Smooth muscle cell (in vitro differentiated cells): ENCODE data around the gene KRT81. TPM values are rescaled to one million over a fixed set of nuclear protein-coding genes. Genes with fewer than 3 reads are reported as not detected.

Source experiments
- DNase-seq: peaks from one replicate; lab custom pipeline; 2025; ENCODE audit not compliant: unreplicated experiment; lab: John Stamatoyannopoulos, UW
- H2AFZ ChIP-seq: fragments of 200-600 bp; sonication (generic); 2 replicates; pipeline ENCODE4 v1.6.0; 2016; ENCODE audit warnings: antibody characterized with exemption, low read depth, mild to moderate bottlenecking
- H3F3A ChIP-seq: fragments of 200-600 bp; sonication (generic); 2 replicates; pipeline ENCODE4 v1.6.0; 2017; ENCODE audit warnings: antibody characterized with exemption, low read depth
- H3K27ac ChIP-seq: fragments of 200-600 bp; sonication (generic); 2 replicates; pipeline ENCODE4 v1.5.1; 2016; ENCODE audit warnings: low read depth, mild to moderate bottlenecking
- H3K27me3 ChIP-seq: fragments of 200-600 bp; sonication (generic); 2 replicates; pipeline ENCODE4 v1.6.1; 2016; ENCODE audit warnings: low read depth, mild to moderate bottlenecking
- H3K36me3 ChIP-seq: fragments of 200-600 bp; sonication (generic); 2 replicates; pipeline ENCODE4 v1.5.1; 2016; ENCODE audit warnings: low read depth
- H3K4me1 ChIP-seq: fragments of 200-600 bp; sonication (generic); 2 replicates; pipeline ENCODE4 v1.5.1; 2016; ENCODE audit warnings: low read depth
- H3K4me2 ChIP-seq: fragments of 200-600 bp; sonication (generic); 2 replicates; pipeline ENCODE4 v1.6.0; 2016; ENCODE audit warnings: mild to moderate bottlenecking
- H3K4me3 ChIP-seq: fragments of 200-600 bp; sonication (generic); 2 replicates; pipeline ENCODE4 v1.5.1; 2016; ENCODE audit warnings: mild to moderate bottlenecking
- H3K79me2 ChIP-seq: fragments of 200-600 bp; sonication (generic); 2 replicates; pipeline ENCODE4 v1.6.0; 2016; ENCODE audit warnings: low read depth, mild to moderate bottlenecking
- H3K9ac ChIP-seq: fragments of 200-600 bp; sonication (generic); 2 replicates; pipeline ENCODE4 v1.6.0; 2016; ENCODE audit warnings: low read depth
- H3K9me3 ChIP-seq: fragments of 200-600 bp; sonication (generic); replicated peaks from 2 replicates; pipeline ENCODE4 v1.5.1; 2016; ENCODE audit warnings: low read depth
- H4K20me1 ChIP-seq: fragments of 200-600 bp; sonication (generic); 2 replicates; pipeline ENCODE4 v1.6.0; 2016; ENCODE audit warnings: low read depth
- WGBS: methylation state at CpG from one replicate; pipeline ENCODE4 v1.1.7; 2016; ENCODE audit warnings: low lambda C conversion rate; 5-methylcytosine and 5-hydroxymethylcytosine counted together
- polyA plus RNA-seq: library from polyadenylated mRNA; unstranded; fragments of >200 nt; fragmentation: Nextera tagmentation; extraction: Ambion mirVana; gene quantifications from 2 replicates; pipeline ENCODE4 v1.2.1, GENCODE V29; 2016
- total RNA-seq: library from RNA; depleted of rRNA; stranded (reverse); fragments of >200 nt; gene quantifications from 2 replicates; pipeline ENCODE4 v1.2.3, GENCODE V29; 2014
- TF ChIP-seq, protein P1 (sequence below): fragments of 200-600 bp; sonication (generic); IDR thresholded peaks from 2 replicates; pipeline ENCODE4 v1.5.1; 2017; ENCODE audit warnings: borderline replicate concordance, mild to moderate bottlenecking, antibody characterized with exemption; ENCODE audit not compliant: insufficient read depth, poor library complexity, severe bottlenecking

KRT81 gene
- total and polyA plus RNA-seq, 2 experiments from 2014 or later: 0.49 to 1.4 TPM

DNA sequence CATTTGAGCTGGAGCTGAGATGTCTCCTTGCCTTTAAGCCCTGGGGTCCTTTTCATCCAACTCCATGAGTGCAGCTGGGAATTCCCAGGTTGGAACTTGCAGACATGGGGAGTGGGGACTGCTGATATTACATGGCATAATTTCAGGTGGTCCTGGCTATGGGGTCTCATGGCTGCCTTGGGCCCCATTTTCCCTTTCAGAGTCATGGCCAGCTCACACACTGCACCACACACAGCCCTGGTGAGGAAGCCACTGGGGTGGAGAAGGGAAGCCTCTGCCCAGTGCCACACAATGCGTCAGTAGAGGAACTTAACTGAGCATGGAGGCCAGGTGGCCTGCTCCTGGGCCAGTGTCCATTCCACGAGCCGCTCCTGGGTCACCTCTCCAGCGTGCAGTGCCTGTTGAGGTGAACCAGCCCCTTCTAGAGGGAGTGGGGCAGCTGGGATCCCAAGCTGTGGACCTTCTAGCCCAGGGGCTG is 34.2 kb downstream of the KRT81 start:
- Histone ChIP-seq H3K4me1 (no peaks in the 10 kb centered on the region), H2AFZ (no peak overlapping the region), H3K9me3 (no peaks in the 10 kb centered on the region), H3K4me3 (no peak overlapping the region), H3K36me3 (no peaks in the 10 kb centered on the region), H3K27ac (no peak overlapping the region), H3K4me2 (no peak overlapping the region), H3K79me2 (no peaks in the 10 kb centered on the region), H4K20me1 (no peaks in the 10 kb centered on the region), H3K9ac (no peak overlapping the region), H3F3A (no peaks in the 10 kb centered on the region), H3K27me3 (peaks cover 94% of the 10 kb centered on the region)
- TF ChIP-seq, protein P1, sequence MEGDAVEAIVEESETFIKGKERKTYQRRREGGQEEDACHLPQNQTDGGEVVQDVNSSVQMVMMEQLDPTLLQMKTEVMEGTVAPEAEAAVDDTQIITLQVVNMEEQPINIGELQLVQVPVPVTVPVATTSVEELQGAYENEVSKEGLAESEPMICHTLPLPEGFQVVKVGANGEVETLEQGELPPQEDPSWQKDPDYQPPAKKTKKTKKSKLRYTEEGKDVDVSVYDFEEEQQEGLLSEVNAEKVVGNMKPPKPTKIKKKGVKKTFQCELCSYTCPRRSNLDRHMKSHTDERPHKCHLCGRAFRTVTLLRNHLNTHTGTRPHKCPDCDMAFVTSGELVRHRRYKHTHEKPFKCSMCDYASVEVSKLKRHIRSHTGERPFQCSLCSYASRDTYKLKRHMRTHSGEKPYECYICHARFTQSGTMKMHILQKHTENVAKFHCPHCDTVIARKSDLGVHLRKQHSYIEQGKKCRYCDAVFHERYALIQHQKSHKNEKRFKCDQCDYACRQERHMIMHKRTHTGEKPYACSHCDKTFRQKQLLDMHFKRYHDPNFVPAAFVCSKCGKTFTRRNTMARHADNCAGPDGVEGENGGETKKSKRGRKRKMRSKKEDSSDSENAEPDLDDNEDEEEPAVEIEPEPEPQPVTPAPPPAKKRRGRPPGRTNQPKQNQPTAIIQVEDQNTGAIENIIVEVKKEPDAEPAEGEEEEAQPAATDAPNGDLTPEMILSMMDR: no peak
- DNase-seq: no peak
- WGBS: 94% methylated on average over 4 of the region's 4 CpGs

DNA sequence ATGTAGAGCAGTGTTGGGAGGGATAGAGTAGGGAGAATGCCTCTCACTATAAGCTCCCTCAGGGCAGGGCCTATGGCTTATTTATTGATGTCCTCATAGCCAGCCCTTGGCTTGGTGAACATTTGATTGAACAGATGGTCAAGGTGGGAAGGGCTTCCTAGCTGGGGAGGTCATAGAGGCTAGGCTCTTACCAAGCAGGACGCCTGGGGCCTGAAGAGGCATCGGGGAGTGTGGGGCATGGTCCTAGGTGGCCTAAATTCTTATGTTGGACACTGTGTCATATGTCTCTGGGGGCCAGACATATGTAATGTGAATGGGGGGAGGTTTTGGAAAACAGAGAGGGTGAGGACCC is 34.8 kb downstream of the KRT81 start:
- Histone ChIP-seq H3K4me1 (no peaks in the 10 kb centered on the region), H3F3A (no peaks in the 10 kb centered on the region), H3K36me3 (no peaks in the 10 kb centered on the region), H3K27me3 (peaks cover 97% of the 10 kb centered on the region), H3K27ac (no peak overlapping the region), H3K79me2 (no peaks in the 10 kb centered on the region), H4K20me1 (no peaks in the 10 kb centered on the region), H3K9me3 (no peaks in the 10 kb centered on the region), H3K9ac (no peak overlapping the region), H3K4me3 (no peak overlapping the region), H3K4me2 (no peak overlapping the region), H2AFZ (no peak overlapping the region)
- no peak for DNase-seq
- WGBS: 72% methylated on average over 2 of the region's 2 CpGs
- TF ChIP-seq, protein P1: no peak

DNA sequence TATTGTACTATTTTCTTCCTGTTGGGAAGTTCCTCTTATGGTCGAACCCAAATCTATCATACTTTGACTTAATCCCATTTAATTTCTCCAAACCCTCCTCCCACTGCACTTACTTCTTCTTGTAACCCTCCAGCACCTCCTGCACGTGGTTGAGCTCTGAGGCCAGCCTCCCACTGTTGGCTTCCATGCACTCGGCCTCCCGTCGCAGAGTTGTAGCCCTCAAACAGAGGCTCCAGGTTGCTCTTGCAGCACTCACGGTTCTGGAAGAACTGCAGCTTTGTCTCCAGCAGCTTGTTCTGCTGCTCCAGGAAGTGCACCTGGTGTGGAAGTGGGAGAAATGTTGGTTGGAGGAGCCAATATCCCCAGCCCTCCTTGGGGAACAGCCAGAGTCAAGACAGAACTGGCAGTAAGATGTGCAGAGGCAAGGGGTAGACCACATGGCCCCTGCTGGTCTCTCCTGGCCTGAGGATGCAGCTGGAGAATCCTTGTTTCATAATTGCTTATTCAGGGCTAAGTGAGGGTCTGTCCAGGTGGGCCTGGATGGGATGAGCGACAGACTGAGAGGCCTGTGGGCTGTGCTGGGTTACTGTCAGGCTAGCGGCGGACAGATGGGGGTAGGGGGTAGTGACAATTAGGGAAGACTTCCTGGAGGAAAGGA is 35.3 kb downstream of the KRT81 start:
- no peak overlapping the region for H2AFZ ChIP-seq
- peaks cover 97% of the 10 kb centered on the region for H3K27me3 ChIP-seq

More for the DNA sequence above, 35.3 kb downstream of the KRT81 start:
- no peaks in the 10 kb centered on the region for H3K4me1 ChIP-seq
- no peaks in the 10 kb centered on the region for H3K9me3 ChIP-seq
- no peak overlapping the region for H3K4me2 ChIP-seq
- H3K79me2 ChIP-seq: no peaks in the 10 kb centered on the region
- no peak overlapping the region for H3K9ac ChIP-seq
- no peaks in the 10 kb centered on the region for H3K36me3 ChIP-seq
- TF ChIP-seq, protein P1: no peak
- H3F3A ChIP-seq: no peaks in the 10 kb centered on the region
- WGBS: 88% methylated on average over 9 of the region's 9 CpGs
- H3K27ac ChIP-seq: no peak overlapping the region
- no peak for DNase-seq
- H3K4me3 ChIP-seq: no peak overlapping the region
- H4K20me1 ChIP-seq: no peaks in the 10 kb centered on the region
